NOMO-1 treated with dmso at 0.1 percent for 144 hours (cell line): ENCODE data around the gene DENND4C.
"Not testable (repeated sequence)": the region's sequence is repeated elsewhere in the genome, so short reads cannot be mapped to it uniquely, and the experiment has no call there.

ENCODE experiments used
- DNase-seq: peaks from one replicate; lab custom pipeline; 2025; ENCODE audit not compliant: unreplicated experiment; lab: John Stamatoyannopoulos, UW

The DENND4C gene

GRCh38 chr9:19223724-19224123 lies 6.8 kb upstream of the DENND4C start:
- no peak for DNase-seq

- DNase-seq: no peak
These were observed 5.9 kb upstream of the DENND4C start for GRCh38 chr9:19224563-19224962.

GRCh38 chr9:19229595-19230354 lies 718 bp upstream of the DENND4C start:
- peak; percentile 36 for DNase-seq

- DNase-seq: no peak
These were observed 822 bp downstream of the DENND4C start for GRCh38 chr9:19231126-19231903.

- DNase-seq: no peak
These were observed 1.7 kb downstream of the DENND4C start for GRCh38 chr9:19231904-19232822.

GRCh38 chr9:19232823-19233194 lies 2.3 kb downstream of the DENND4C start:
- DNase-seq: no peak

- no peak for DNase-seq
These were observed 2.9 kb downstream of the DENND4C start for GRCh38 chr9:19233344-19233743.

GRCh38 chr9:19239955-19240354 lies 9.5 kb downstream of the DENND4C start:
- no peak for DNase-seq

- DNase-seq: no peak
These were observed 11.2 kb downstream of the DENND4C start for GRCh38 chr9:19241728-19242127.

- DNase-seq: no peak
These were observed 13.0 kb downstream of the DENND4C start for GRCh38 chr9:19243366-19244033.

- no peak for DNase-seq
These were observed 16.4 kb downstream of the DENND4C start for GRCh38 chr9:19246891-19247290.

GRCh38 chr9:19247420-19247819 lies 16.9 kb downstream of the DENND4C start:
- no peak for DNase-seq

- DNase-seq: not testable (repeated sequence)
These were observed 19.9 kb downstream of the DENND4C start for GRCh38 chr9:19250346-19250745.

GRCh38 chr9:19251203-19251602 lies 20.7 kb downstream of the DENND4C start:
- DNase-seq: not testable (repeated sequence)

GRCh38 chr9:19251622-19252021 lies 21.1 kb downstream of the DENND4C start:
- DNase-seq: not testable (repeated sequence)

GRCh38 chr9:19252174-19252884 lies 21.8 kb downstream of the DENND4C start:
- DNase-seq: no peak

- DNase-seq: no peak
These were observed 22.4 kb downstream of the DENND4C start for GRCh38 chr9:19252885-19253219.

- no peak for DNase-seq
These were observed 24.6 kb downstream of the DENND4C start for GRCh38 chr9:19255112-19255511.

GRCh38 chr9:19255821-19256220 lies 25.3 kb downstream of the DENND4C start:
- DNase-seq: no peak

GRCh38 chr9:19259665-19260255 lies 29.3 kb downstream of the DENND4C start:
- not testable (repeated sequence) for DNase-seq
